Gastroesophageal sphincter (tissue), 4 donors: Measurements from ENCODE around the gene SPATA6. TPM values are rescaled to one million over a fixed set of nuclear protein-coding genes. Genes with fewer than 3 reads are reported as not detected.
A peak's percentile ranks its signal among the peaks of the same experiment; 100 is the strongest.
"Not testable (repeated sequence)": the region's sequence is repeated elsewhere in the genome, so short reads cannot be mapped to it uniquely, and the experiment has no call there.

Experiments
- ATAC-seq: fragments of 150-250 bp; one replicate; pipeline ENCODE4 v1.9.1; 2016; ENCODE audit warnings: mild to moderate bottlenecking, moderate library complexity
- H3K27ac ChIP-seq, 4 donors: fragments of 200-600 bp; sonication (generic) in 3 of 4; 1 replicate in 3 of 4; 2 replicates in 1 of 4; pipeline ENCODE4 v1.5.1; 2016 to 2019
- H3K27me3 ChIP-seq: fragments of 200-600 bp; sonication (generic); one replicate; pipeline ENCODE4 v1.5.1; 2019
- H3K36me3 ChIP-seq, 2 donors: fragments of 200-600 bp; sonication (generic); one replicate each; pipeline ENCODE4 v1.5.1; 2019; ENCODE audit warnings: control low read depth in 1 of 2
- H3K4me1 ChIP-seq, 3 donors: fragments of 200-600 bp; sonication (generic); 1 replicate in 2 of 3; 2 replicates in 1 of 3; pipeline ENCODE4 v1.5.1; 2016 to 2019; ENCODE audit warnings: control low read depth in 2 of 3
- H3K4me3 ChIP-seq, 2 donors: fragments of 200-600 bp; sonication (generic); one replicate each; pipeline ENCODE4 v1.5.1; 2019; ENCODE audit warnings: mild to moderate bottlenecking in 1 of 2, moderate library complexity in 1 of 2
- H3K9me3 ChIP-seq, 3 donors: fragments of 200-600 bp; sonication (generic); one replicate each; pipeline ENCODE4 v1.5.1; 2017 to 2019; ENCODE audit warnings: control low read depth in 2 of 3
- CTCF ChIP-seq, 4 experiments: fragments of 200-600 bp in 2 of 4; fragments of 450-650 bp in 2 of 4; sonication (generic) in 1 of 4; IDR thresholded peaks; one replicate each; pipeline ENCODE4 v1.5.1; 2017 to 2019; ENCODE audit warnings: antibody characterized with exemption in 4 of 4, mild to moderate bottlenecking in 2 of 4, moderate library complexity in 2 of 4
- EP300 ChIP-seq: sonication (generic); formaldehyde crosslinking; IDR thresholded peaks from one replicate; pipeline ENCODE4 v1.6.1; 2017; ENCODE audit warnings: antibody characterized with exemption, mild to moderate bottlenecking
- POLR2A ChIP-seq, 2 donors: fragments of 450-650 bp; IDR thresholded peaks; one replicate each; pipeline ENCODE4 v1.6.1; 2017; ENCODE audit warnings: antibody characterized with exemption in 2 of 2, mild to moderate bottlenecking in 2 of 2, moderate library complexity in 1 of 2
- POLR2AphosphoS5 ChIP-seq: sonication (generic); formaldehyde crosslinking; IDR thresholded peaks from one replicate; pipeline ENCODE4 v1.6.1; 2017; ENCODE audit warnings: antibody characterized with exemption
- WGBS, 2 donors: methylation state at CpG; one replicate each; pipeline ENCODE4 v1.1.5; 2018; ENCODE audit warnings: low coverage in 1 of 2; 5-methylcytosine and 5-hydroxymethylcytosine counted together
- total RNA-seq, 4 donors: library from RNA; depleted of rRNA; stranded (reverse); fragments of >200 nt; gene quantifications; one replicate each; pipeline ENCODE4 v1.1.0, GENCODE V29; 2016

SPATA6 gene
- total RNA-seq, 4 donors from 2014 or later = 16.3 to 31.9 (median 16.4) TPM

GRCh38 chr1:48492392-48492791, 20.4 kb upstream of the SPATA6 start:
- no peak for ATAC-seq

GRCh38 chr1:48488721-48489120, 16.7 kb upstream of the SPATA6 start:
- Histone ChIP-seq H3K27ac (no peak overlapping the region), H3K9me3 (no peaks in the 10 kb centered on the region), H3K36me3 (no peaks in the 10 kb centered on the region), H3K27me3 (no peaks in the 10 kb centered on the region), H3K4me3 (no peak overlapping the region), H3K4me1 (peaks cover 0 to 8% (median 0%) of the 10 kb centered on the region in 3 donors)
- ATAC-seq = no peak
- 75% methylated on average over 2 of the region's 2 CpGs for WGBS, 2 donors
- TF ChIP-seq POLR2A (IDR thresholded peaks at IDR 0.05) = no peak
- TF ChIP-seq POLR2AphosphoS5 = no peak
- TF ChIP-seq EP300 = no peak
- TF ChIP-seq CTCF (IDR thresholded peaks at IDR 0.05) = no peak

More at GRCh38 chr1:48492392-48492791, 20.4 kb upstream of the SPATA6 start:
- Histone ChIP-seq H3K36me3 (no peaks in the 10 kb centered on the region), H3K9me3 (no peaks in the 10 kb centered on the region), H3K4me3 (no peak overlapping the region), H3K27me3 (no peaks in the 10 kb centered on the region), H3K4me1 (peaks cover 0 to 19% (median 0%) of the 10 kb centered on the region in 3 donors), H3K27ac (no peak overlapping the region)
- TF ChIP-seq CTCF (IDR thresholded peaks at IDR 0.05) (no peak), POLR2AphosphoS5 (no peak), EP300 (no peak), POLR2A (IDR thresholded peaks at IDR 0.05) (no peak)

- TF ChIP-seq POLR2A (IDR thresholded peaks at IDR 0.05) = no peak
- no peak for TF ChIP-seq CTCF (IDR thresholded peaks at IDR 0.05)
- TF ChIP-seq POLR2AphosphoS5 = no peak
- no peak for TF ChIP-seq EP300
- H3K4me3 ChIP-seq = no peak overlapping the region
- no peak for ATAC-seq
- H3K27me3 ChIP-seq = no peaks in the 10 kb centered on the region
- no peaks in the 10 kb centered on the region for H3K4me1 ChIP-seq
- H3K27ac ChIP-seq = no peak overlapping the region
- H3K36me3 ChIP-seq = no peaks in the 10 kb centered on the region
- H3K9me3 ChIP-seq = no peaks in the 10 kb centered on the region
Observed at GRCh38 chr1:48480504-48480903, 8.5 kb upstream of the SPATA6 start.

GRCh38 chr1:48480023-48480422, 8.0 kb upstream of the SPATA6 start:
- not testable (repeated sequence) for H3K4me1 ChIP-seq, H3K4me3 ChIP-seq, ATAC-seq, H3K9me3 ChIP-seq, H3K27ac ChIP-seq, H3K27me3 ChIP-seq, H3K36me3 ChIP-seq
- WGBS, 2 donors = no CpG with 5 or more reads among the region's 4 CpGs

- no peaks in the 10 kb centered on the region for H3K9me3 ChIP-seq
- H3K27ac ChIP-seq = peak overlapping the region; percentile 83 to 96 (median 92)
- no peak for TF ChIP-seq EP300
- no peak for TF ChIP-seq CTCF (IDR thresholded peaks at IDR 0.05)
- TF ChIP-seq POLR2A (IDR thresholded peaks at IDR 0.05) = no peak
- no peak for TF ChIP-seq POLR2AphosphoS5
- H3K4me3 ChIP-seq = peak overlapping the region; percentile 83 to 95
- peaks cover 0 to 42% (median 0%) of the 10 kb centered on the region in 3 donors for H3K4me1 ChIP-seq
- H3K36me3 ChIP-seq = no peaks in the 10 kb centered on the region
- no peaks in the 10 kb centered on the region for H3K27me3 ChIP-seq
- ATAC-seq = no peak
- WGBS, 2 donors = 36 to 50% methylated on average over 3 to 5 of the region's 5 CpGs
Observed at GRCh38 chr1:48472638-48473037, 634 bp upstream of the SPATA6 start.
